GM18951 (cell line): ENCODE results near the gene FAM174C.

ENCODE experiments used
- POLR2A ChIP-seq: IDR thresholded peaks from 4 replicates; pipeline ENCODE4 v1.6.1; 2011; ENCODE audit warnings: mild to moderate bottlenecking; ENCODE audit not compliant: insufficient read length, insufficient read depth; ENCODE audit errors: extremely low read depth
- in situ Hi-C: fragments of 300-500 bp; cut with MboI; formaldehyde crosslinking; loops from one replicate; pipeline ENCODE4 v1.12.0; 2022; ENCODE audit warnings: low sequenced_read_pairs, mixed read lengths, inconsistent platforms; ENCODE audit not compliant: unreplicated experiment

Gene FAM174C

DNA sequence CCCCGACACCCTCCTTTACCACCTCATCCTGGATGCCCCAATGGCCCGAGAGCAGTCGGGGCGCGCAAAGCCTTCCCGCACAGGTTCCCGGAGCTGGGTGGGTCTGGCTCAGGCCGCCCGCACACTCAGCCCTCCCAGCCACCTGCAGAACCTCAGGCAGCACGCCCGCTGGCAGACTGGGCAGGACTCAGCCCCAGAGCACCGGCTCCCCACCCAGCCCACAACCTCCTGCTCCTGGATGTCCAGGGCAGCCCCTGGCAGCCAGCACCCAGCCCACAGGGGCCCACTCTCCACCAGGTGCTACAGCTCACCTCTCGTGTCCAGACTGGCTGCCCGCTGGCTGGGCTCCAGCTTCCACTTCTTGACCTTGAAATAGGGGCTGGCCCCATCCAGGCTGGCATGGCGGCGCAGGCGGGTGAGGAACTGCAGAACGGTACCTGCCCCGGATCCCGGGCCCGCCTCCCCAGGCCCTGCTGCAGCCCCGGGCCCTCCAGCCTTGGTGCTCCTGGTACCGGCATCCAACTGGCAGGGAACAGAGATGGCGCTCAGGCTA lies 42.1 kb upstream of the FAM174C start:
- in situ Hi-C loops: no loop called here
- no peak for TF ChIP-seq POLR2A

DNA sequence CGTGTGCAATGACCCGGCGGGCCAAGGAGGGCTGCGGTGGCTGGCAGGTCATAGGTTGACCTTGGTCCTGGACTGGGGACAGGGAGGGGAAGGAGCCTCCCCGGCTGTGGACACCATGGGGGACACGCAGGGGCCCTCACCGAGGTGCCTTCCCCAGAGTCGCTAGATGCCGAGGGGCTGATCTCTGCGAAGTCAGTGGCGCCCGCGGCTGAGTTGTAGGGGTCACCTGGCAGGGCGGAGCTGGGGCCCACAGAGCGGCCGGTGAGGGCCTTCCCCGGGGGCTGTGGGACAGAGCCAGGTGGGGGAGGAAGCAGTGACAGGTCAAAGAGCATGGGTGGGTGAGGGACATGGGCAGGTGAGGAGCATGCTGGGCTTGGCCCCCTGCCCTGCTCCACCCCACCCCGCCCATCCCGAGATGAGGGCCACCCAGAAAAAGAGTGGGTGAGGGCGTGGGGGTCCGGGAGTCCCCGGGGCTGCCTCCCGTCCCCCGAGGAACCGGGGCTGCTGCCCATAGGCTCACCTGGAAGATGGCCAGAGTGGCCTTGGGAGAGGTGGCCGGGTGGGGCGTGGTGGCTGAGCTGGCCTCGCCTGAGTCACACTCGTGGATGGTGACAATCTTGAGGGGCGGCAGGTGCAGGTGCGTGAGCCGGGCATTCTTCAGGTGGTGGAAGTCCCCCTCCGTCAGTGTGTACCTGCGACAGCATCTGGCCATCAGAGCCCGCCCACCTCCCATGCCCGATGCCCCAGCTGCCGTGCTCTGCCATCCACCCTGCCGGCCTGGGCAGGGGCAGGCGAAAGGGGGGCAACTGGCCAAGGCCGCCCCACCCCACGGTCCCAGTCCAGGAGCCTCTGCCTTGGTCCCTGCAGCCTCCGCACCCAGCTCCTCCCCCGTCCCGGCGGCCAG lies 41.0 kb upstream of the FAM174C start:
- in situ Hi-C loops: no loop called here
- no peak for TF ChIP-seq POLR2A

GRCh38 chr19:1234955-1235380 lies 40.4 kb upstream of the FAM174C start:
- in situ Hi-C loops: no loop called here
- TF ChIP-seq POLR2A: no peak

- in situ Hi-C loops: no loop called here
- TF ChIP-seq POLR2A: no peak
These were observed 39.4 kb upstream of the FAM174C start for GRCh38 chr19:1235625-1236538.

DNA sequence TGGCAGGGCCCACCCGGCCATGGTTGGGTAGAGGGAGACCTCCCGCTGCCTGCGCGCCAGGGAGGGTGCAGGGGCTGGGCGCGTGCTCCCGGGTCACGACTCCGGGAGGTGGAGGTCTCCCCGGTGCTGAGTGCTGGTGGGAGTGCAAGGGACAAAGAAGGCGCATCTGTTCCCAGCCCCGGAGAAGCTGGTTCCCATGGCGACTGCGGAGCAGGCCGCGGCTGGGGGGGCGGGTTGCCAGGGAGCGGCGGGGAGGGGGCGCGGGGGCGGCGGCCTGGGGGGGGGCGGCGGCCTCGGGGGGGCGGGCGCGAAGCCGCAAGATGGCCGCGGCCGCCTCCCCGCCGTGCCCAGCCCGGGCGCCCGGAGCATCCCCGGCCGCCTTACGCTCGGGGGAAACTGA lies 38.8 kb upstream of the FAM174C start:
- in situ Hi-C loops: no loop called here
- no peak for TF ChIP-seq POLR2A

GRCh38 chr19:1237027-1237659 lies 38.2 kb upstream of the FAM174C start:
- in situ Hi-C loops: no loop called here
- TF ChIP-seq POLR2A: no peak

- no peak for TF ChIP-seq POLR2A
- in situ Hi-C loops: no loop called here
These were observed 37.5 kb upstream of the FAM174C start, which contains the start of gene CBARP for GRCh38 chr19:1237754-1238368. Gene CBARP, minus strand, starts transcription at chr19:1238005. Its CDS starts 1,905 bp downstream, at chr19:1236100.

DNA sequence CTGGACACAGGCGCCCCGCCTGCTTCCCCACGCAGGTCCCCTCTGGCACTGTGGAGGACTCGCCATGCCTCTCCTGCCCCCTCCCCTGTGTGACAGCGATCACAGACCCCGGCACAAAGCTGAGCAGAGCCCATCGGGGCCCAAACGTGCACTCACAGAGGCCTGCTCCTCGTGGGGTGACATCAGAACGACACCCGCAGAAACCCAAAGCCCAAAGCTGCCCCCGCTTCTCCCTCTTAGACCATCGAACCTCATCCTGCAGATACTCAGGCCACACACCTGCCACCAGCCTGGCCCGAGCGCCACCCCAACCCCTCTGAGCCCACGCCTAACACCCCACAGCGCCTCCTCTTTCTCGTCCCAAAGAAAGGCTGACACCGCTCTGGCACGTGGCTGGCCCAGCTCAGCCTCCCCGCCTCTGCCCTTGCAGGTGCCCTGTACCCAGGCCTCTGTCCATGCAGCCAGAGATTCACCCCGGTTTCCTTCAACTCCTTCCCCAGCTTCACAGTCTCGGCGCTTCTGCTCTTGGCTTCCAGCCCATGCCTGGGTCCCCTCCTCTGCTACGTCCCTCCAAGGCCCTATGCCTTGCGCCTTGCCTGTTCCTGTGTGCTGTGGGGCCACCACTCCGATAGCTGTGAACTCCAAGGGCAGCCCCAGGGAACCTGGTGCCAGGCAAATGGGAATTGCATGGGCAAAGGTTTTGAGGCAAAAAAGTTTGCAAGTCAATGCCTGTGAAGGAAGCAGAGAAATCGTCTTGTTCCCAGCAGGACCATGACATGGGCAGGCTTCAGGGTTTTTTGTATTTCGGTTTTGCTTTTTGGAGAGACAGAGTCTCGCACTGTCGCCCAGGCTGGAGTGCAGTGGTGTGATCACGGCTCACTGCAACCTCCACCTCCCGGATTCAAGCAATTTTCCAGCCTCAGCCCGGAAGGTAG lies 36.7 kb upstream of the FAM174C start:
- in situ Hi-C loops: no loop called here
- no peak for TF ChIP-seq POLR2A

- TF ChIP-seq POLR2A: no peak
- in situ Hi-C loops: no loop called here
These were observed 35.9 kb upstream of the FAM174C start for GRCh38 chr19:1239420-1239795.

- in situ Hi-C loops: no loop called here
- TF ChIP-seq POLR2A: peak; percentile 28
These were observed 35.3 kb upstream of the FAM174C start for GRCh38 chr19:1239796-1240737.
